Testis (tissue), 3 donors: ENCODE data around the gene RNF123. TPM values are rescaled to one million over a fixed set of nuclear protein-coding genes. Genes with fewer than 3 reads are reported as not detected.

ENCODE experiments used
- DNase-seq: peaks from one replicate; pipeline ENCODE4 v3.0.0-alpha.2; 2019
- H3K27ac ChIP-seq, 2 donors: fragments of 200-600 bp; sonication (generic); one replicate each; pipeline ENCODE4 v1.5.1; 2019
- H3K27me3 ChIP-seq: fragments of 200-600 bp; sonication (generic); one replicate; pipeline ENCODE4 v1.5.1; 2019
- H3K36me3 ChIP-seq: fragments of 200-600 bp; sonication (generic); one replicate; pipeline ENCODE4 v1.5.1; 2017; ENCODE audit warnings: low read depth; ENCODE audit errors: missing control alignments
- H3K4me1 ChIP-seq: fragments of 200-600 bp; sonication (generic); one replicate; pipeline ENCODE4 v1.5.1; 2019
- H3K4me3 ChIP-seq, 2 donors: fragments of 200-600 bp; sonication (generic); one replicate each; pipeline ENCODE4 v1.5.1; 2017 to 2019
- H3K9me3 ChIP-seq: fragments of 200-600 bp; sonication (generic); one replicate; pipeline ENCODE4 v1.5.1; 2017
- CTCF ChIP-seq, 3 experiments: fragments of 450-650 bp in 2 of 3; fragments of 200-600 bp in 1 of 3; sonication (generic) in 1 of 3; IDR thresholded peaks; one replicate each; pipeline ENCODE4 v1.5.1; 2016 to 2019; ENCODE audit warnings: antibody characterized with exemption in 3 of 3, mild to moderate bottlenecking in 2 of 3, moderate library complexity in 1 of 3
- POLR2A ChIP-seq: fragments of 450-650 bp; IDR thresholded peaks from one replicate; pipeline ENCODE4 v1.6.1; 2017; ENCODE audit warnings: antibody characterized with exemption, mild to moderate bottlenecking, moderate library complexity
- WGBS, 2 donors: methylation state at CpG; one replicate each; pipeline ENCODE4 v1.1.5; 2018; 5-methylcytosine and 5-hydroxymethylcytosine counted together
- intact Hi-C: fragments of 100-400 bp; cut with DNase I; formaldehyde crosslinking; loops from one replicate; pipeline ENCODE4 v1.15.1; 2023; ENCODE audit warnings: low total_unique reads
- polyA plus RNA-seq: library from polyadenylated mRNA; stranded (reverse); fragments of 350-450 nt; fragmentation: Illumina TruSeq; extraction: RNeasy Lipid Tissue Mini Kit (QIAGEN cat#74804); gene quantifications from one replicate; pipeline ENCODE4 v1.2.3, GENCODE V29; 2014; ENCODE audit warnings: low read depth, low replicate concordance; ENCODE audit not compliant: insufficient read depth
- total RNA-seq, 2 donors: library from RNA; depleted of rRNA; stranded (reverse); fragments of >200 nt; gene quantifications; one replicate each; pipeline ENCODE4 v1.2.3, GENCODE V29; 2016

Gene RNF123
- total and polyA plus RNA-seq, 3 donors from 2014 or later = 54.7 to 79.7 (median 72.4) TPM

- intact Hi-C loops = no loop called here
- no peak overlapping the region for H3K4me3 ChIP-seq
- no peak overlapping the region for H3K27ac ChIP-seq
- H3K9me3 ChIP-seq = no peaks in the 10 kb centered on the region
- 88 to 100% methylated on average over 1 of the region's 1 CpG for WGBS, 2 donors
- H3K4me1 ChIP-seq = no peaks in the 10 kb centered on the region
- H3K36me3 ChIP-seq = no peaks in the 10 kb centered on the region
- no peaks in the 10 kb centered on the region for H3K27me3 ChIP-seq
- no peak for DNase-seq
- TF ChIP-seq POLR2A = no peak
- no peak for TF ChIP-seq CTCF (IDR thresholded peaks at IDR 0.05)
Observed at GRCh38 chr3:49650177-49650576, 39.2 kb upstream of the RNF123 start.

- H3K9me3 ChIP-seq = no peaks in the 10 kb centered on the region
- H3K4me3 ChIP-seq = no peak overlapping the region
- intact Hi-C loops = no loop called here
- no peak for DNase-seq
- 73 to 93% methylated on average over 7 to 8 of the region's 8 CpGs for WGBS, 2 donors
- TF ChIP-seq POLR2A = no peak
- TF ChIP-seq CTCF (IDR thresholded peaks at IDR 0.05) = no peak
- H3K36me3 ChIP-seq = no peaks in the 10 kb centered on the region
- no peaks in the 10 kb centered on the region for H3K4me1 ChIP-seq
- H3K27ac ChIP-seq = no peak overlapping the region
- H3K27me3 ChIP-seq = no peaks in the 10 kb centered on the region
Observed at GRCh38 chr3:49650637-49651036, 38.7 kb upstream of the RNF123 start.

GRCh38 chr3:49652218-49652902, 37.0 kb upstream of the RNF123 start:
- H3K27me3 ChIP-seq = no peaks in the 10 kb centered on the region
- H3K4me1 ChIP-seq = no peaks in the 10 kb centered on the region
- no peak for DNase-seq
- 92 to 93% methylated on average over 31 to 36 of the region's 36 CpGs for WGBS, 2 donors
- no peaks in the 10 kb centered on the region for H3K9me3 ChIP-seq
- no peak overlapping the region for H3K4me3 ChIP-seq
- intact Hi-C loops = no loop called here
- no peak overlapping the region for H3K27ac ChIP-seq
- no peaks in the 10 kb centered on the region for H3K36me3 ChIP-seq
- TF ChIP-seq POLR2A (no peak), CTCF (IDR thresholded peaks at IDR 0.05) (no peak)

- Histone ChIP-seq H3K4me1 (no peaks in the 10 kb centered on the region), H3K27me3 (no peaks in the 10 kb centered on the region), H3K4me3 (no peak overlapping the region), H3K9me3 (no peaks in the 10 kb centered on the region), H3K27ac (no peak overlapping the region), H3K36me3 (no peaks in the 10 kb centered on the region)
- TF ChIP-seq CTCF (IDR thresholded peaks at IDR 0.05) (no peak), POLR2A (no peak)
- no peak for DNase-seq
- 91 to 92% methylated on average over 11 to 21 of the region's 21 CpGs for WGBS, 2 donors
- intact Hi-C loops = no loop called here
Observed at GRCh38 chr3:49652903-49653415, 36.4 kb upstream of the RNF123 start.

GRCh38 chr3:49653621-49654020, 35.7 kb upstream of the RNF123 start:
- WGBS, 2 donors = 82 to 92% methylated on average over 7 to 8 of the region's 8 CpGs
- intact Hi-C loops = no loop called here
- TF ChIP-seq POLR2A = no peak
- TF ChIP-seq CTCF (IDR thresholded peaks at IDR 0.05) = no peak
- no peaks in the 10 kb centered on the region for H3K4me1 ChIP-seq
- H3K9me3 ChIP-seq = no peaks in the 10 kb centered on the region
- no peak overlapping the region for H3K27ac ChIP-seq
- H3K36me3 ChIP-seq = no peaks in the 10 kb centered on the region
- no peak for DNase-seq
- H3K27me3 ChIP-seq = no peaks in the 10 kb centered on the region
- H3K4me3 ChIP-seq = no peak overlapping the region
